Heart left ventricle (tissue), 13 donors: ENCODE measurements around the gene BRIP1.

Source experiments
- POLR2A ChIP-seq, 2 donors: fragments of 450-650 bp; IDR thresholded peaks; one replicate each; pipeline ENCODE4 v1.6.1; 2017; ENCODE audit warnings: antibody characterized with exemption in 2 of 2, mild to moderate bottlenecking in 2 of 2, moderate library complexity in 2 of 2
- TF ChIP-seq, protein P1 (sequence below), 12 donors: fragments of 200-600 bp; sonication (generic) in 4 of 12; IDR thresholded peaks; one replicate each; pipeline versions ENCODE4 v1.5.0 to v1.8.0; 2018 to 2022; ENCODE audit warnings: antibody characterized with exemption in 12 of 12, mild to moderate bottlenecking in 5 of 12
- donor health status: ischemic (EF 13 %, LVEDD 7.1; RV severe dilation, severe dysfunction).
- donor health status: DM: no; HTN: yes; CAD: no.
- donor health status: DM: no; HTN: no; CAD: no.
- donor health status: ischemic (EF 25% LVEDD 6.9; RV normal size, moderate dysfunction).
- donor health status: ischemic (EF 25% LVEDD 5.7; RV mildly dilated, moderate dysfunction).
- donor health status: ischemic (EF 35%, LVEDD 5.7; RV mildly dilated, moderate dysfunction).
- donor health status: nonischemic (EF 11% LVEDD 7.7; RV severe dilation, severe dysfunction).
- donor health status: DM: yes; HTN: yes; CAD: no.
- donor health status: PGD.
- donor health status: ischemic (EF 29% LVEDD 5.4; RV normal size, mild dysfunction).
- donor health status: nonischemic (EF 23%, LVEDD 6.1; RV moderate dilation, normal function).

DNA sequence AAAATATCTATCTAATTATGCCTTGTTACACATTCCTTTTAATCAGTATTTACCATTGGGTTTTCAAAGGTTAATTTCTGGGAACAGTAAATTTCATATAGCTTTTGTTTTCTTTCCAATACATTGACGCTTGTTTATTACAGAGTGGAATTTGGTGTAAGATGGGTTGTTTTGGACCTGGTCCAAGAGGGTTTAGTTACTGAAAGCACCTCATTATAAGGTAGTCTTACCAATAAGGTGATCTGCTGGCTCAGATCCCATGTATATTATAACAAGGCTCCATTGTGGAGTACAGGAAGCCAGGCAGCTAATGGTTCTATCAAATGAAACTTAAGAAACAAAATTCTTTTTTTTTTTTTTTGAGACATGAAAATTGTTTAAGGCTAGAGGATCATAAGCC is 185.0 kb downstream of the BRIP1 start:
- TF ChIP-seq POLR2A (IDR thresholded peaks at IDR 0.05) = no peak
- TF ChIP-seq, protein P1, sequence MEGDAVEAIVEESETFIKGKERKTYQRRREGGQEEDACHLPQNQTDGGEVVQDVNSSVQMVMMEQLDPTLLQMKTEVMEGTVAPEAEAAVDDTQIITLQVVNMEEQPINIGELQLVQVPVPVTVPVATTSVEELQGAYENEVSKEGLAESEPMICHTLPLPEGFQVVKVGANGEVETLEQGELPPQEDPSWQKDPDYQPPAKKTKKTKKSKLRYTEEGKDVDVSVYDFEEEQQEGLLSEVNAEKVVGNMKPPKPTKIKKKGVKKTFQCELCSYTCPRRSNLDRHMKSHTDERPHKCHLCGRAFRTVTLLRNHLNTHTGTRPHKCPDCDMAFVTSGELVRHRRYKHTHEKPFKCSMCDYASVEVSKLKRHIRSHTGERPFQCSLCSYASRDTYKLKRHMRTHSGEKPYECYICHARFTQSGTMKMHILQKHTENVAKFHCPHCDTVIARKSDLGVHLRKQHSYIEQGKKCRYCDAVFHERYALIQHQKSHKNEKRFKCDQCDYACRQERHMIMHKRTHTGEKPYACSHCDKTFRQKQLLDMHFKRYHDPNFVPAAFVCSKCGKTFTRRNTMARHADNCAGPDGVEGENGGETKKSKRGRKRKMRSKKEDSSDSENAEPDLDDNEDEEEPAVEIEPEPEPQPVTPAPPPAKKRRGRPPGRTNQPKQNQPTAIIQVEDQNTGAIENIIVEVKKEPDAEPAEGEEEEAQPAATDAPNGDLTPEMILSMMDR (IDR thresholded peaks at IDR 0.05) = no peak
